GM12878 (cell line): ENCODE measurements around the gene PSMD13. TPM values are rescaled to one million over a fixed set of nuclear protein-coding genes. Genes with fewer than 3 reads are reported as not detected.

ENCODE experiments used
- ATAC-seq: fragments of 200-7000 bp; cut with Tn5 transposase; 3 replicates; pipeline ENCODE4 v1.9.1; 2020; ENCODE audit warnings: mild to moderate bottlenecking, moderate library complexity
- BruUV-seq: library from RNA; stranded (reverse); fragments of 400-500 nt; replicated peaks from 2 replicates; lab custom pipeline; 2021; lab: Mats Ljungman, UMichigan
- CTCF ChIA-PET: fragments of 300-600 bp; sonication (Branson Sonifier 250); formaldehyde crosslinking; extraction: SDS; loops from one replicate; lab custom pipeline; 2021; ENCODE audit warnings: inconsistent platforms; lab: Yijun Ruan, JAX
- POLR2A ChIA-PET: fragments of 350-600 bp; formaldehyde crosslinking; extraction: SDS; loops from one replicate; lab custom pipeline; 2021; ENCODE audit warnings: inconsistent platforms; lab: Charles Lee
- RAD21 ChIA-PET: fragments of 300-600 bp; sonication (Branson Sonifier 250); formaldehyde crosslinking; loops from one replicate; lab custom pipeline; 2023; ENCODE audit warnings: antibody characterized with exemption; ENCODE audit not compliant: unreplicated experiment; lab: Charles Lee
- SMC1A ChIA-PET: fragments of 300-600 bp; sonication (Branson Sonifier 250); formaldehyde crosslinking; loops from one replicate; lab custom pipeline; 2023; ENCODE audit not compliant: unreplicated experiment, uncharacterized antibody; lab: Charles Lee
- DNase-seq: peaks from one replicate; pipeline ENCODE4 v3.0.0-alpha.2; 2011; ENCODE audit warnings: low read depth, low spot score
- FAIRE-seq: peaks from 3 replicates; lab custom pipeline; 2011; peaks lifted over from hg19 to GRCh38; lab: Jason Lieb, UNC
- H2AFZ ChIP-seq: 2 replicates; pipeline ENCODE4 v1.6.0; 2011; ENCODE audit warnings: low read depth, low read length, control low read depth; ENCODE audit not compliant: control insufficient read depth
- H3K27ac ChIP-seq: 2 replicates; pipeline ENCODE4 v1.5.1; 2011; ENCODE audit warnings: control low read depth; ENCODE audit not compliant: control insufficient read depth, insufficient read depth
- H3K27me3 ChIP-seq, 2 experiments: replicated peaks in 1 of 2; 2 replicates each; pipeline versions ENCODE4 v1.6.0 to v1.6.1; 2011; ENCODE audit warnings: low read length in 1 of 2; ENCODE audit not compliant: control insufficient read depth in 2 of 2, insufficient read depth in 2 of 2
- H3K36me3 ChIP-seq, 2 experiments: 2 replicates each; pipeline ENCODE4 v1.5.1; 2011; ENCODE audit warnings: low read length in 1 of 2; ENCODE audit not compliant: control insufficient read depth in 2 of 2, insufficient read depth in 2 of 2
- H3K4me1 ChIP-seq: 2 replicates; pipeline ENCODE4 v1.6.1; 2011; ENCODE audit warnings: mild to moderate bottlenecking, low read length, moderate library complexity, mixed read lengths; ENCODE audit not compliant: control insufficient read depth, insufficient read depth
- H3K4me2 ChIP-seq: 2 replicates; pipeline ENCODE4 v1.6.0; 2011; ENCODE audit warnings: control low read depth; ENCODE audit not compliant: control insufficient read depth, insufficient read depth
- H3K4me3 ChIP-seq: fragments of 200-600 bp; sonication (generic); 2 replicates; pipeline ENCODE4 v1.5.1; 2016
- H3K79me2 ChIP-seq: 2 replicates; pipeline ENCODE4 v1.6.0; 2011; ENCODE audit warnings: low read length; ENCODE audit not compliant: control insufficient read depth, insufficient read depth
- H3K9ac ChIP-seq: 2 replicates; pipeline ENCODE4 v1.8.0; 2011; ENCODE audit warnings: low read length, control low read depth, mixed read lengths; ENCODE audit not compliant: control insufficient read depth, insufficient read depth
- H3K9me3 ChIP-seq: replicated peaks from 3 replicates; pipeline ENCODE4 v1.5.1; 2011; ENCODE audit warnings: mild to moderate bottlenecking, low read length; ENCODE audit not compliant: control insufficient read depth, insufficient read depth
- H4K20me1 ChIP-seq: 2 replicates; pipeline ENCODE4 v1.6.0; 2011; ENCODE audit not compliant: control insufficient read depth, insufficient read depth
- CHD1 ChIP-seq: IDR thresholded peaks from 2 replicates; pipeline ENCODE4 v1.6.1; 2012; ENCODE audit warnings: low read depth, low read length, improper control_type of control experiment
- CHD4 ChIP-seq: fragments of 200-600 bp; sonication (generic); IDR thresholded peaks from 2 replicates; pipeline ENCODE4 v1.6.1; 2016; ENCODE audit warnings: mild to moderate bottlenecking
- ESRRA ChIP-seq: IDR thresholded peaks from 2 replicates; pipeline ENCODE4 v1.6.1; 2012; ENCODE audit warnings: mild to moderate bottlenecking, low read length, improper control_type of control experiment
- FOXK2 ChIP-seq: fragments of 450-650 bp; IDR thresholded peaks from 2 replicates; pipeline ENCODE4 v1.6.1; 2017; ENCODE audit warnings: mild to moderate bottlenecking, moderate library complexity
- IKZF2 ChIP-seq, 2 experiments: fragments of 450-650 bp; IDR thresholded peaks; 2 replicates each; pipeline ENCODE4 v1.6.1; 2017; ENCODE audit warnings: mild to moderate bottlenecking in 2 of 2, moderate library complexity in 2 of 2
- JUND ChIP-seq: IDR thresholded peaks from 2 replicates; pipeline ENCODE4 v1.6.1; 2012; ENCODE audit warnings: low read depth, mild to moderate bottlenecking, low read length, improper control_type of control experiment, moderate library complexity
- MEF2A ChIP-seq: IDR thresholded peaks from 2 replicates; pipeline ENCODE4 v1.6.1; 2011; ENCODE audit warnings: low read depth, mild to moderate bottlenecking, low read length, moderate library complexity; ENCODE audit not compliant: insufficient read depth
- NBN ChIP-seq: fragments of 450-650 bp; IDR thresholded peaks from 2 replicates; pipeline ENCODE4 v1.6.1; 2016
- NFXL1 ChIP-seq: fragments of 450-650 bp; IDR thresholded peaks from 2 replicates; pipeline ENCODE4 v1.6.1; 2017; ENCODE audit warnings: antibody characterized with exemption, mild to moderate bottlenecking, borderline replicate concordance
- NFYB ChIP-seq: IDR thresholded peaks from 2 replicates; pipeline ENCODE4 v1.6.1; 2011; ENCODE audit warnings: low read depth, mild to moderate bottlenecking, low read length, improper control_type of control experiment, moderate library complexity; ENCODE audit not compliant: insufficient read depth
- PML ChIP-seq: IDR thresholded peaks from 2 replicates; pipeline ENCODE4 v1.6.1; 2012; ENCODE audit warnings: low read length, inconsistent platforms
- POLR2AphosphoS5 ChIP-seq: IDR thresholded peaks from 2 replicates; pipeline ENCODE4 v1.6.1; 2011; ENCODE audit warnings: mild to moderate bottlenecking, low read length, inconsistent platforms
- RELA ChIP-seq: fragments of 450-650 bp; IDR thresholded peaks from 2 replicates; pipeline ENCODE4 v1.8.0; 2014; ENCODE audit warnings: borderline replicate concordance; ENCODE audit not compliant: partially characterized antibody
- SIN3A ChIP-seq: IDR thresholded peaks from 2 replicates; pipeline ENCODE4 v1.6.1; 2012; ENCODE audit warnings: low read depth, low read length, improper control_type of control experiment
- SMAD5 ChIP-seq: IDR thresholded peaks from 2 replicates; pipeline ENCODE4 v1.6.1; 2016; ENCODE audit warnings: antibody characterized with exemption, low read depth
- SPI1 ChIP-seq: IDR thresholded peaks from 2 replicates; pipeline ENCODE4 v1.6.1; 2011; ENCODE audit warnings: low read depth, mild to moderate bottlenecking, low read length, moderate library complexity, borderline replicate concordance; ENCODE audit not compliant: insufficient read depth
- ZNF622 ChIP-seq: fragments of 450-650 bp; IDR thresholded peaks from 2 replicates; pipeline ENCODE4 v1.6.1; 2017; ENCODE audit warnings: mild to moderate bottlenecking, inconsistent platforms
- WGBS: methylation state at CpG from one replicate; pipeline ENCODE4 v1.1.6; 2016; ENCODE audit warnings: low lambda C conversion rate; ENCODE audit not compliant: insufficient replicate concordance, insufficient coverage; ENCODE audit errors: missing lambda C conversion rate; 5-methylcytosine and 5-hydroxymethylcytosine counted together
- in situ Hi-C: fragments of 300-500 bp; cut with MboI; formaldehyde crosslinking; loops from 9 replicates; pipeline ENCODE4 v1.14.3; 2018; ENCODE audit warnings: mixed read lengths
- intact Hi-C: fragments of 100-400 bp; cut with micrococcal nuclease; formaldehyde crosslinking; loops from one replicate; pipeline ENCODE4 v1.14.2; 2022; ENCODE audit not compliant: unreplicated experiment
- polyA plus RNA-seq, 11 experiments: library from polyadenylated mRNA; depleted of rRNA in 4 of 11; unstranded in 6 of 11; stranded (reverse) in 5 of 11; fragments of >200 nt; fragmentation: Nextera tagmentation in 4 of 11; fragmentation: Illumina TruSeq in 1 of 11; extraction: Ambion mirVana in 4 of 11; extraction: Trizol in 1 of 11; gene quantifications; 1 replicate in 1 of 11; 2 replicates in 10 of 11; pipeline versions ENCODE4 v1.2.1 to v1.2.3, GENCODE V29; 2011 to 2016; ENCODE audit warnings: inconsistent platforms in 2 of 11, missing spikeins in 2 of 11, low read depth in 1 of 11
- total RNA-seq, 4 experiments: library from RNA; depleted of rRNA in 3 of 4; stranded (reverse); fragments of >200 nt in 3 of 4; fragmentation: Illumina TruSeq in 1 of 4; extraction: Trizol in 1 of 4; gene quantifications; 2 replicates each; pipeline versions ENCODE4 v1.2.1 to v1.2.3, GENCODE V29; 2013 to 2021
- TF ChIP-seq, protein P1 (sequence below): fragments of 450-650 bp; IDR thresholded peaks from 2 replicates; pipeline ENCODE4 v1.6.1; 2016; ENCODE audit warnings: mild to moderate bottlenecking
- TF ChIP-seq, protein P2 (sequence below): fragments of 450-650 bp; IDR thresholded peaks from 2 replicates; pipeline ENCODE4 v1.6.1; 2017; ENCODE audit warnings: antibody characterized with exemption, mild to moderate bottlenecking, moderate library complexity
- TF ChIP-seq, protein P3 (sequence below): fragments of 450-650 bp; conservative IDR thresholded peaks from 2 replicates; pipeline ENCODE4 v1.6.1; 2017; ENCODE audit warnings: mild to moderate bottlenecking, moderate library complexity

Gene PSMD13
- total and polyA plus RNA-seq, 10 of the 15 experiments (the other 5 are each of a cell fraction or from before 2014, with no cell fraction given): 141 to 303 (median 177) TPM

DNA sequence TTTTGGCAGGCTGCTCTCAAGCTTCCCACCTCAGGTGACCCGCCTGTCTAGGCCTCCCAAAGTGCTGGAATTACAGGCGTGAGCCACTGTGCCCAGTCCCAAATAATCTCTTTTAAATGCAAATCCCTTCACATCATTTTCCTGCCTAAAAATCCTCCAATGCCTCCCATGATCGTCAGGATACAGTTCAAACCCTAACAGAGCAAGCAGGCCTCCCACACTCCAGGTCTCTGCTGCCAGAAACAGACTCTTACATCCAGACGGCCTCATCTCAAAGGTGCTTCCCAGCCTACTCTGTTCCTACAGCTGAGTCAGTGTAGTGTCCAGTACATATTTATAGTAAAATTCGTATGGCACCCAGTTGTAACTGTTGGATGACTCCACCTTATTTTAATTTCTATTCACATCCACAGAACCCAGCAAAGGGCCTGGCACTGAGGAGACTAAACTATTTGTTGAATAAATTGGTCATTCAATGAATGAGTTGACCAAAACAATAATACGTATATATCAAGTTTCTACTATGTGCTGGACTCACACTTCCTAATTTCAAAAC, 8.9 kb upstream of the PSMD13 start (continued):
- TF ChIP-seq, protein P1, sequence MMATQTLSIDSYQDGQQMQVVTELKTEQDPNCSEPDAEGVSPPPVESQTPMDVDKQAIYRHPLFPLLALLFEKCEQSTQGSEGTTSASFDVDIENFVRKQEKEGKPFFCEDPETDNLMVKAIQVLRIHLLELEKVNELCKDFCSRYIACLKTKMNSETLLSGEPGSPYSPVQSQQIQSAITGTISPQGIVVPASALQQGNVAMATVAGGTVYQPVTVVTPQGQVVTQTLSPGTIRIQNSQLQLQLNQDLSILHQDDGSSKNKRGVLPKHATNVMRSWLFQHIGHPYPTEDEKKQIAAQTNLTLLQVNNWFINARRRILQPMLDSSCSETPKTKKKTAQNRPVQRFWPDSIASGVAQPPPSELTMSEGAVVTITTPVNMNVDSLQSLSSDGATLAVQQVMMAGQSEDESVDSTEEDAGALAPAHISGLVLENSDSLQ: no peak

DNA sequence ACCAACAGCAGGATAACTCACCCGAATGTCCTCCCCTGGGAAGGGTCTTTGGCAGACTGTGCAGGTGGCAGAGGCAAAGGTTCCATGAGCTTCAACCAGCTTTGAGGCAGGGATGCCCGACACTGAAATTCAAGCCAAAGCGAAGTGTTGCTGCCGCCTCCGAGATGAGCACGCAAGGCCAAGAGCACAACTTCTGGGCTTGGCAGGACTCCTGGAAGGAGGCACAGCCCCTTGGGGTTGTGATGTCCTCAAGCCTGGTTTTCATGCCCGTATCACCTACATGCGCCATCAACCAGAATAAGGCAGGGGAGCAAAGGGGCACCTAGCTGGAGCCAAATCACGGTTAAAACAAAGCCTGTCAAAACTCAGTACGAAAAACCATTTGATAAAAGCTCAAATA, 6.3 kb upstream of the PSMD13 start:
- ChIA-PET POLR2A (interaction anchor here (1.2 kb wide), 2 partner anchors 11 to 22 kb away, joined by 4 read pairs; no protein-coding TSS in a partner anchor), CTCF (no interaction called here), RAD21 (no interaction called here), SMC1A (interaction anchor here (1.0 to 1.6 kb wide), 3 partner anchors 14 to 38 kb away, joined by 3 to 5 read pairs (median 3); no protein-coding TSS in a partner anchor)
- intact Hi-C loops (no loop called here), in situ Hi-C loops (no loop called here)
- DNase-seq (no peak), FAIRE-seq (no peak), ATAC-seq (no peak)
- Histone ChIP-seq H4K20me1 (no peaks in the 10 kb centered on the region), H3K4me3 (no peak overlapping the region), H3K27ac (no peak overlapping the region), H3K36me3 (no peaks in the 10 kb centered on the region), H3K4me2 (no peak overlapping the region), H3K9ac (no peak overlapping the region), H3K79me2 (no peaks in the 10 kb centered on the region; the same call in none of the 2 replicates), H2AFZ (no peak overlapping the region), H3K9me3 (no peaks in the 10 kb centered on the region), H3K27me3 (no peaks in the 10 kb centered on the region), H3K4me1 (no peaks in the 10 kb centered on the region)
- BruUV-seq: no TSS peak
- 93% methylated on average over 10 of the region's 10 CpGs for whole genome bisulfite sequencing
- TF ChIP-seq SMAD5 (no peak), CHD4 (no peak), NFXL1 (no peak), PML (no peak), POLR2AphosphoS5 (no peak), FOXK2 (no peak), SIN3A (no peak), MEF2A (no peak), IKZF2 (IDR thresholded peaks at IDR 0.05) (no peak), ESRRA (no peak), NBN (no peak), JUND (no peak), RELA (no peak), NFYB (no peak), CHD1 (no peak), ZNF622 (no peak), SPI1 (no peak)
- TF ChIP-seq, protein P2, sequence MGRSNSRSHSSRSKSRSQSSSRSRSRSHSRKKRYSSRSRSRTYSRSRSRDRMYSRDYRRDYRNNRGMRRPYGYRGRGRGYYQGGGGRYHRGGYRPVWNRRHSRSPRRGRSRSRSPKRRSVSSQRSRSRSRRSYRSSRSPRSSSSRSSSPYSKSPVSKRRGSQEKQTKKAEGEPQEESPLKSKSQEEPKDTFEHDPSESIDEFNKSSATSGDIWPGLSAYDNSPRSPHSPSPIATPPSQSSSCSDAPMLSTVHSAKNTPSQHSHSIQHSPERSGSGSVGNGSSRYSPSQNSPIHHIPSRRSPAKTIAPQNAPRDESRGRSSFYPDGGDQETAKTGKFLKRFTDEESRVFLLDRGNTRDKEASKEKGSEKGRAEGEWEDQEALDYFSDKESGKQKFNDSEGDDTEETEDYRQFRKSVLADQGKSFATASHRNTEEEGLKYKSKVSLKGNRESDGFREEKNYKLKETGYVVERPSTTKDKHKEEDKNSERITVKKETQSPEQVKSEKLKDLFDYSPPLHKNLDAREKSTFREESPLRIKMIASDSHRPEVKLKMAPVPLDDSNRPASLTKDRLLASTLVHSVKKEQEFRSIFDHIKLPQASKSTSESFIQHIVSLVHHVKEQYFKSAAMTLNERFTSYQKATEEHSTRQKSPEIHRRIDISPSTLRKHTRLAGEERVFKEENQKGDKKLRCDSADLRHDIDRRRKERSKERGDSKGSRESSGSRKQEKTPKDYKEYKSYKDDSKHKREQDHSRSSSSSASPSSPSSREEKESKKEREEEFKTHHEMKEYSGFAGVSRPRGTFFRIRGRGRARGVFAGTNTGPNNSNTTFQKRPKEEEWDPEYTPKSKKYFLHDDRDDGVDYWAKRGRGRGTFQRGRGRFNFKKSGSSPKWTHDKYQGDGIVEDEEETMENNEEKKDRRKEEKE: no peak
- TF ChIP-seq, protein P3, sequence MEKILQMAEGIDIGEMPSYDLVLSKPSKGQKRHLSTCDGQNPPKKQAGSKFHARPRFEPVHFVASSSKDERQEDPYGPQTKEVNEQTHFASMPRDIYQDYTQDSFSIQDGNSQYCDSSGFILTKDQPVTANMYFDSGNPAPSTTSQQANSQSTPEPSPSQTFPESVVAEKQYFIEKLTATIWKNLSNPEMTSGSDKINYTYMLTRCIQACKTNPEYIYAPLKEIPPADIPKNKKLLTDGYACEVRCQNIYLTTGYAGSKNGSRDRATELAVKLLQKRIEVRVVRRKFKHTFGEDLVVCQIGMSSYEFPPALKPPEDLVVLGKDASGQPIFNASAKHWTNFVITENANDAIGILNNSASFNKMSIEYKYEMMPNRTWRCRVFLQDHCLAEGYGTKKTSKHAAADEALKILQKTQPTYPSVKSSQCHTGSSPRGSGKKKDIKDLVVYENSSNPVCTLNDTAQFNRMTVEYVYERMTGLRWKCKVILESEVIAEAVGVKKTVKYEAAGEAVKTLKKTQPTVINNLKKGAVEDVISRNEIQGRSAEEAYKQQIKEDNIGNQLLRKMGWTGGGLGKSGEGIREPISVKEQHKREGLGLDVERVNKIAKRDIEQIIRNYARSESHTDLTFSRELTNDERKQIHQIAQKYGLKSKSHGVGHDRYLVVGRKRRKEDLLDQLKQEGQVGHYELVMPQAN: no peak
